K562 (cell line): ENCODE results near the gene MYO1H. TPM values are rescaled to one million over a fixed set of nuclear protein-coding genes. Genes with fewer than 3 reads are reported as not detected.
A peak's percentile ranks its signal among the peaks of the same experiment; 100 is the strongest.

Source experiments
- ATAC-seq: fragments of 200-7000 bp; cut with Tn5 transposase; 3 replicates; pipeline ENCODE4 v1.9.1; 2020; ENCODE audit warnings: moderate library complexity
- BruUV-seq: library from RNA; stranded (reverse); fragments of 400-500 nt; replicated peaks from 2 replicates; lab custom pipeline; 2021; lab: Mats Ljungman, UMichigan
- CTCF ChIA-PET: fragments of 300-600 bp; formaldehyde crosslinking; extraction: SDS; loops from one replicate; lab custom pipeline; 2021; ENCODE audit warnings: low intra/inter-chr PET ratio; lab: Yijun Ruan, JAX
- POLR2A ChIA-PET: fragments of 300-600, 350-650 bp; sonication (Branson Sonifier 250); formaldehyde crosslinking; extraction: SDS; loops from one replicate; lab custom pipeline; 2021; ENCODE audit warnings: antibody characterized with exemption, inconsistent platforms; lab: Yijun Ruan, JAX
- DNase-seq, 4 experiments: peaks; one replicate each; pipeline versions ENCODE4 v3.0.0 to v3.0.0-alpha.2; 2011 to 2018; ENCODE audit warnings: low spot score in 3 of 4, mixed read lengths in 3 of 4; ENCODE audit errors: extremely low read depth in 1 of 4
- FAIRE-seq: peaks from 2 replicates; lab custom pipeline; 2011; peaks lifted over from hg19 to GRCh38; lab: Jason Lieb, UNC
- H2AFZ ChIP-seq: 2 replicates; pipeline ENCODE4 v1.6.0; 2011; ENCODE audit warnings: low read depth, low read length, control low read depth, inconsistent platforms
- H3K27ac ChIP-seq: fragments of 200-600 bp; 3 replicates; pipeline ENCODE4 v1.8.0; 2011; ENCODE audit warnings: low read depth, mild to moderate bottlenecking, control low read depth, inconsistent platforms, low read length, moderate library complexity, mixed read lengths; ENCODE audit errors: extremely low read depth
- H3K27me3 ChIP-seq, 2 experiments: fragments of 300-600 bp in 1 of 2; 2 replicates in 1 of 2; 3 replicates in 1 of 2; pipeline versions ENCODE4 v1.6.0 to v1.8.0; 2011; ENCODE audit warnings: inconsistent platforms in 2 of 2, low read length in 2 of 2, mild to moderate bottlenecking in 1 of 2, mixed read lengths in 1 of 2, moderate library complexity in 1 of 2; ENCODE audit not compliant: control insufficient read depth in 2 of 2, insufficient read depth in 2 of 2
- H3K36me3 ChIP-seq: fragments of 300-600 bp; 3 replicates; pipeline ENCODE4 v1.8.0; 2011; ENCODE audit warnings: mild to moderate bottlenecking, low read length, inconsistent platforms; ENCODE audit not compliant: control insufficient read depth, insufficient read depth
- H3K4me1 ChIP-seq, 2 experiments: fragments of 200-600 bp in 1 of 2; replicated peaks in 1 of 2; 2 replicates in 1 of 2; 3 replicates in 1 of 2; pipeline versions ENCODE4 v1.5.1 to v1.8.0; 2011; ENCODE audit warnings: inconsistent platforms in 2 of 2, low read length in 2 of 2, mild to moderate bottlenecking in 1 of 2, mixed read lengths in 1 of 2, moderate library complexity in 1 of 2; ENCODE audit not compliant: control insufficient read depth in 2 of 2, insufficient read depth in 2 of 2
- H3K4me2 ChIP-seq: 2 replicates; pipeline ENCODE4 v1.6.1; 2011; ENCODE audit warnings: low read length, control low read depth, inconsistent platforms, mixed read lengths; ENCODE audit not compliant: insufficient read depth
- H3K4me3 ChIP-seq: fragments of 200-600 bp; sonication (generic), shearing (Covaris generic); 2 replicates; pipeline ENCODE4 v1.5.1; 2016; ENCODE audit warnings: control low read depth, inconsistent platforms
- H3K79me2 ChIP-seq: fragments of 200-600 bp; 3 replicates; pipeline ENCODE4 v1.8.0; 2011; ENCODE audit warnings: low read length, inconsistent platforms; ENCODE audit not compliant: control insufficient read depth, insufficient read depth
- H3K9ac ChIP-seq, 2 experiments: 2 replicates each; pipeline versions ENCODE4 v1.6.0 to v1.6.1; 2011; ENCODE audit warnings: low read depth in 2 of 2, low read length in 2 of 2, control low read depth in 1 of 2, inconsistent platforms in 1 of 2, mild to moderate bottlenecking in 1 of 2, mixed read lengths in 1 of 2; ENCODE audit not compliant: insufficient read depth in 1 of 2
- H3K9me1 ChIP-seq: one replicate; pipeline ENCODE4 v1.6.0; 2011; ENCODE audit warnings: inconsistent platforms, mild to moderate bottlenecking, low read length, moderate library complexity; ENCODE audit not compliant: control insufficient read depth, insufficient read depth
- H3K9me3 ChIP-seq: replicated peaks from 2 replicates; pipeline ENCODE4 v1.5.1; 2011; ENCODE audit warnings: low read depth, low read length, inconsistent platforms; ENCODE audit not compliant: control insufficient read depth, insufficient read depth
- H4K20me1 ChIP-seq: replicated peaks from 2 replicates; pipeline ENCODE4 v1.6.1; 2011; ENCODE audit warnings: low read length, inconsistent platforms, mixed read lengths; ENCODE audit not compliant: control insufficient read depth, insufficient read depth
- BACH1 ChIP-seq: fragments of 200-800 bp; sonication (Bioruptor generic); IDR thresholded peaks from 2 replicates; pipeline ENCODE4 v1.6.1; 2016; ENCODE audit warnings: missing genetic modification characterization, missing compliant biosample characterization
- DDX20 ChIP-seq: fragments of 450-650 bp; IDR thresholded peaks from 2 replicates; pipeline ENCODE4 v1.6.1; 2016; ENCODE audit warnings: missing genetic modification characterization, low read depth, mild to moderate bottlenecking, missing compliant biosample characterization, moderate library complexity
- ELF2 ChIP-seq: fragments of 250-450 bp; sonication (Bioruptor Pico); IDR thresholded peaks from 2 replicates; pipeline ENCODE4 v1.5.0; 2021; ENCODE audit warnings: mild to moderate bottlenecking
- POLR2A ChIP-seq: fragments of 450-650 bp; conservative IDR thresholded peaks from 2 replicates; pipeline ENCODE4 v1.6.1; 2016
- RAD51 ChIP-seq: fragments of 450-650 bp; IDR thresholded peaks from 2 replicates; pipeline ENCODE4 v1.7.1; 2016; ENCODE audit warnings: low read depth, mild to moderate bottlenecking, borderline replicate concordance
- ZFP1 ChIP-seq: fragments of 450-650 bp; formaldehyde crosslinking; IDR thresholded peaks from 2 replicates; pipeline ENCODE4 v1.4.0; 2020; ENCODE audit warnings: mild to moderate bottlenecking, mixed read lengths
- WGBS: fragments of 100-300 bp; shearing (Covaris generic); methylation state at CpG from one replicate; pipeline ENCODE4 v1.1.6; 2016; ENCODE audit warnings: low coverage, mixed read lengths; ENCODE audit not compliant: insufficient coverage; ENCODE audit errors: missing lambda C conversion rate; 5-methylcytosine and 5-hydroxymethylcytosine counted together
- in situ Hi-C: fragments of 300-500 bp; cut with MboI; formaldehyde crosslinking; loops from 4 replicates; pipeline ENCODE4 v1.15.0; 2018; ENCODE audit warnings: inconsistent platforms, mixed read lengths
- intact Hi-C: fragments of 100-400 bp; cut with micrococcal nuclease; formaldehyde crosslinking; loops from 2 replicates; pipeline ENCODE4 v1.14.2; 2022
- polyA plus RNA-seq, 8 experiments: library from polyadenylated mRNA; depleted of rRNA in 4 of 8; stranded (reverse) in 5 of 8; unstranded in 3 of 8; fragments of >200 nt; fragmentation: Nextera tagmentation in 2 of 8; fragmentation: Illumina TruSeq in 1 of 8; extraction: Ambion mirVana in 2 of 8; extraction: Trizol in 1 of 8; gene quantifications; 2 replicates each; pipeline versions ENCODE4 v1.2.1 to v1.2.3, GENCODE V29; 2011 to 2014; ENCODE audit warnings: inconsistent platforms in 1 of 8, missing spikeins in 1 of 8
- total RNA-seq, 7 experiments: library from RNA; depleted of rRNA in 6 of 7; stranded (reverse); fragments of >200 nt in 6 of 7; fragmentation: Illumina TruSeq in 2 of 7; extraction: Trizol in 2 of 7; gene quantifications; 2 replicates each; pipeline versions ENCODE4 v1.2.1 to v1.2.3, GENCODE V29; 2011 to 2021; ENCODE audit warnings: low replicate concordance in 1 of 7
- TF ChIP-seq, protein P1 (sequence below), 2 experiments: fragments of 450-650 bp; formaldehyde crosslinking in 1 of 2; IDR thresholded peaks; 2 replicates each; pipeline versions ENCODE4 v1.4.0 to v1.6.1; 2014 to 2020; ENCODE audit warnings: mild to moderate bottlenecking in 2 of 2, borderline replicate concordance in 1 of 2, low read depth in 1 of 2
- TF ChIP-seq, protein P2 (sequence below), 2 experiments: fragments of 450-650 bp; conservative IDR thresholded peaks; 2 replicates each; pipeline ENCODE4 v1.6.1; 2017; ENCODE audit warnings: mild to moderate bottlenecking in 2 of 2, moderate library complexity in 2 of 2
- TF ChIP-seq, protein P3 (sequence below): fragments of 200-800 bp; sonication (Bioruptor generic); IDR thresholded peaks from 2 replicates; pipeline ENCODE4 v1.6.1; 2017; ENCODE audit warnings: missing genetic modification characterization, missing compliant biosample characterization

The MYO1H gene
- total and polyA plus RNA-seq, 9 of the 15 experiments (the other 6 are each of a cell fraction or from before 2014, with no cell fraction given) = not detected

DNA sequence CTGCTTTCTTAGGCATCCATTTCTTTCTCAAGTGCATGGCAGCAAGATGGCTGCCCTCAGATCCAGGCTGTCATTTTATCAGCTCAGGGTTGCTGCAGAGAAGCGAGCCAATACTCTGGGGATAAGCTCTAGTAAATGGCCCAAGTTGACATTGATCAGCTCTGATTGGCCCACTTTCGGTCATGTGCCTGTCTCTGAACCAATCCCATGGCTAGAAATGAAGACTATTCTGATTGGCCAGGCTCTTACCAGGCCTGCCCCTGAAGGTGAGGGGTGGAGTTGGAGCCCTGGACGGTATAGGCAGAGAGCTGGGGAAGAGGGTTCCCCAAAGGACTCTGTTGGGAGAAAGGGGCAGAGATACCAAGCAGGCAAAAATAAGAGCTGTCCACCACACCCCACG is 41.4 kb downstream of the MYO1H start:
- in situ Hi-C loops = loop anchor here (5.0 to 10.0 kb wide), 2 partner anchors 127 to 274 kb away; partner anchors contain the start of gene ACACB
- Histone ChIP-seq H3K27ac (no peak overlapping the region), H3K4me1 (no peaks in the 10 kb centered on the region), H3K4me2 (peak overlapping the region; percentile 17; the same call in 1 of the 2 replicates), H3K9me3 (no peaks in the 10 kb centered on the region), H3K4me3 (no peak overlapping the region), H3K79me2 (no peaks in the 10 kb centered on the region), H2AFZ (peak overlapping the region; percentile 58), H3K36me3 (no peaks in the 10 kb centered on the region), H4K20me1 (no peaks in the 10 kb centered on the region), H3K27me3 (peaks cover 3 to 9% of the 10 kb centered on the region in 2 experiments; a peak in 3 of 5 replicates), H3K9ac (no peak overlapping the region), H3K9me1 (no peaks in the 10 kb centered on the region)
- ATAC-seq (peak; percentile 98), DNase-seq (peak; percentile 27 to 82 (median 70)), FAIRE-seq (peak; percentile 58)
- intact Hi-C loops = loop anchor here (5.0 to 10.0 kb wide), 2 partner anchors 254 to 277 kb away; no protein-coding TSS in a partner anchor
- WGBS = 0% methylated on average over 4 of the region's 4 CpGs
- POLR2A ChIA-PET = interaction anchor here (0.8 to 1.4 kb wide), 4 partner anchors 10 to 121 kb away, joined by 3 read pairs; partner anchors contain the start of genes KCTD10 and UBE3B
- no TSS peak for BruUV-seq
- CTCF ChIA-PET = no interaction called here
- TF ChIP-seq, protein P1, sequence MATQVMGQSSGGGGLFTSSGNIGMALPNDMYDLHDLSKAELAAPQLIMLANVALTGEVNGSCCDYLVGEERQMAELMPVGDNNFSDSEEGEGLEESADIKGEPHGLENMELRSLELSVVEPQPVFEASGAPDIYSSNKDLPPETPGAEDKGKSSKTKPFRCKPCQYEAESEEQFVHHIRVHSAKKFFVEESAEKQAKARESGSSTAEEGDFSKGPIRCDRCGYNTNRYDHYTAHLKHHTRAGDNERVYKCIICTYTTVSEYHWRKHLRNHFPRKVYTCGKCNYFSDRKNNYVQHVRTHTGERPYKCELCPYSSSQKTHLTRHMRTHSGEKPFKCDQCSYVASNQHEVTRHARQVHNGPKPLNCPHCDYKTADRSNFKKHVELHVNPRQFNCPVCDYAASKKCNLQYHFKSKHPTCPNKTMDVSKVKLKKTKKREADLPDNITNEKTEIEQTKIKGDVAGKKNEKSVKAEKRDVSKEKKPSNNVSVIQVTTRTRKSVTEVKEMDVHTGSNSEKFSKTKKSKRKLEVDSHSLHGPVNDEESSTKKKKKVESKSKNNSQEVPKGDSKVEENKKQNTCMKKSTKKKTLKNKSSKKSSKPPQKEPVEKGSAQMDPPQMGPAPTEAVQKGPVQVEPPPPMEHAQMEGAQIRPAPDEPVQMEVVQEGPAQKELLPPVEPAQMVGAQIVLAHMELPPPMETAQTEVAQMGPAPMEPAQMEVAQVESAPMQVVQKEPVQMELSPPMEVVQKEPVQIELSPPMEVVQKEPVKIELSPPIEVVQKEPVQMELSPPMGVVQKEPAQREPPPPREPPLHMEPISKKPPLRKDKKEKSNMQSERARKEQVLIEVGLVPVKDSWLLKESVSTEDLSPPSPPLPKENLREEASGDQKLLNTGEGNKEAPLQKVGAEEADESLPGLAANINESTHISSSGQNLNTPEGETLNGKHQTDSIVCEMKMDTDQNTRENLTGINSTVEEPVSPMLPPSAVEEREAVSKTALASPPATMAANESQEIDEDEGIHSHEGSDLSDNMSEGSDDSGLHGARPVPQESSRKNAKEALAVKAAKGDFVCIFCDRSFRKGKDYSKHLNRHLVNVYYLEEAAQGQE (IDR thresholded peaks at IDR 0.05; ENCODE audit: borderline replicate concordance) = peak; percentile 16; the same call in 1 of the 2 replicates
- TF ChIP-seq, protein P1 (CRISPR knock-in tag; IDR thresholded peaks at IDR 0.05; ENCODE audit: low read depth) = no peak
- TF ChIP-seq BACH1 (tag) = no peak
- no peak for TF ChIP-seq ZFP1 (CRISPR knock-in tag)
- TF ChIP-seq RAD51 = peak; percentile 77
- no peak for TF ChIP-seq ELF2 (CRISPR knock-in tag)
- TF ChIP-seq, protein P2, sequence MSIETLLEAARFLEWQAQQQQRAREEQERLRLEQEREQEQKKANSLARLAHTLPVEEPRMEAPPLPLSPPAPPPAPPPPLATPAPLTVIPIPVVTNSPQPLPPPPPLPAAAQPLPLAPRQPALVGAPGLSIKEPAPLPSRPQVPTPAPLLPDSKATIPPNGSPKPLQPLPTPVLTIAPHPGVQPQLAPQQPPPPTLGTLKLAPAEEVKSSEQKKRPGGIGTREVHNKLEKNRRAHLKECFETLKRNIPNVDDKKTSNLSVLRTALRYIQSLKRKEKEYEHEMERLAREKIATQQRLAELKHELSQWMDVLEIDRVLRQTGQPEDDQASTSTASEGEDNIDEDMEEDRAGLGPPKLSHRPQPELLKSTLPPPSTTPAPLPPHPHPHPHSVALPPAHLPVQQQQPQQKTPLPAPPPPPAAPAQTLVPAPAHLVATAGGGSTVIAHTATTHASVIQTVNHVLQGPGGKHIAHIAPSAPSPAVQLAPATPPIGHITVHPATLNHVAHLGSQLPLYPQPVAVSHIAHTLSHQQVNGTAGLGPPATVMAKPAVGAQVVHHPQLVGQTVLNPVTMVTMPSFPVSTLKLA (conservative IDR thresholded peaks at IDR 0.05) = no peak
- no peak for TF ChIP-seq POLR2A
- TF ChIP-seq DDX20 (tag) = no peak
- TF ChIP-seq, protein P3, sequence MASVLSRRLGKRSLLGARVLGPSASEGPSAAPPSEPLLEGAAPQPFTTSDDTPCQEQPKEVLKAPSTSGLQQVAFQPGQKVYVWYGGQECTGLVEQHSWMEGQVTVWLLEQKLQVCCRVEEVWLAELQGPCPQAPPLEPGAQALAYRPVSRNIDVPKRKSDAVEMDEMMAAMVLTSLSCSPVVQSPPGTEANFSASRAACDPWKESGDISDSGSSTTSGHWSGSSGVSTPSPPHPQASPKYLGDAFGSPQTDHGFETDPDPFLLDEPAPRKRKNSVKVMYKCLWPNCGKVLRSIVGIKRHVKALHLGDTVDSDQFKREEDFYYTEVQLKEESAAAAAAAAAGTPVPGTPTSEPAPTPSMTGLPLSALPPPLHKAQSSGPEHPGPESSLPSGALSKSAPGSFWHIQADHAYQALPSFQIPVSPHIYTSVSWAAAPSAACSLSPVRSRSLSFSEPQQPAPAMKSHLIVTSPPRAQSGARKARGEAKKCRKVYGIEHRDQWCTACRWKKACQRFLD (CRISPR knock-in tag) = no peak
